ENCODE measurements around the gene PDE8B.

DNA sequence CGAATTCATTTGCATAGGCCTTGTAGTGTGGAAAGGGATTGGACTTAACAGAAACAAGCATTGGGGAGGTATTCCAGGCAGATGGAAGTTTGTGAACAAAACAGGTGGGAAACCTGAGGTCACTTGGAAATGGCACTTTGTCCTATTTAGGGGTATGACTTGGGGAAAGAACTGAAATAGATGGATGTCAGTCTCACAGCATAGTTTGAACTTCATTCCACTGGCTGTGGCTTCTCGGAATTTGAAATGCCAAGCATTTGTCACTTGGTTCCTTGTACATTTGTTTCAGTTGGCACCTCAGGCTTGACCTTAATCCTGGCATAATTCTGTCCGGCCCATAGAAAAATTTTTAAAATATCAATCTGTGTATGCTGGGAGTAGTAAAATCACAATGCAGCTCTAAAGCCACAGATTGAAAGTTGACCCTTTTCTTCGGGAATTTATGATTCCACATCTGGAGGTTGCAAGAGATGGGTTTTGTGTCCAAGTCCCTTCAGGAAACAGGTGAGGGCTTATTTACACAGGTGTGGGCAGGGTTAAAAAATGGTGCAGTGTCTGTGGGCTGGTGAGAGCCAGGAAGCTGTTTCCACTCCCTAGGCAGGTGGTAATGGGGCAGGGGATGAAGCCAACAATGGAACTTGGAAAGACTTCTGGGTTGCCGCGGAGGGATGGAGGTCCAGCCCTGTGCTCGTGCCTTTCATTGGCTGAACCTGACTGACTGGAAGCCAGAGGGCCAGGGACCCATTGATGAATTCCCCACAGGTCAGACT, 39.2 kb upstream of the PDE8B start:
- TF ChIP-seq POLR2A (IDR thresholded peaks at IDR 0.05) = no peak
- TF ChIP-seq, protein P1, sequence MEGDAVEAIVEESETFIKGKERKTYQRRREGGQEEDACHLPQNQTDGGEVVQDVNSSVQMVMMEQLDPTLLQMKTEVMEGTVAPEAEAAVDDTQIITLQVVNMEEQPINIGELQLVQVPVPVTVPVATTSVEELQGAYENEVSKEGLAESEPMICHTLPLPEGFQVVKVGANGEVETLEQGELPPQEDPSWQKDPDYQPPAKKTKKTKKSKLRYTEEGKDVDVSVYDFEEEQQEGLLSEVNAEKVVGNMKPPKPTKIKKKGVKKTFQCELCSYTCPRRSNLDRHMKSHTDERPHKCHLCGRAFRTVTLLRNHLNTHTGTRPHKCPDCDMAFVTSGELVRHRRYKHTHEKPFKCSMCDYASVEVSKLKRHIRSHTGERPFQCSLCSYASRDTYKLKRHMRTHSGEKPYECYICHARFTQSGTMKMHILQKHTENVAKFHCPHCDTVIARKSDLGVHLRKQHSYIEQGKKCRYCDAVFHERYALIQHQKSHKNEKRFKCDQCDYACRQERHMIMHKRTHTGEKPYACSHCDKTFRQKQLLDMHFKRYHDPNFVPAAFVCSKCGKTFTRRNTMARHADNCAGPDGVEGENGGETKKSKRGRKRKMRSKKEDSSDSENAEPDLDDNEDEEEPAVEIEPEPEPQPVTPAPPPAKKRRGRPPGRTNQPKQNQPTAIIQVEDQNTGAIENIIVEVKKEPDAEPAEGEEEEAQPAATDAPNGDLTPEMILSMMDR (IDR thresholded peaks at IDR 0.05) = no peak

Data from esophagus squamous epithelium (tissue), 4 donors.